ENCODE results near the gene MRM2. TPM values are rescaled to one million over a fixed set of nuclear protein-coding genes. Genes with fewer than 3 reads are reported as not detected.

Gene MRM2
- total and polyA plus RNA-seq, 10 of the 15 experiments (the other 5 are each of a cell fraction or from before 2014, with no cell fraction given): 43.2 to 128 (median 71.4) TPM

- 94% methylated on average over 17 of the region's 18 CpGs for WGBS (ENCODE audit: insufficient coverage, insufficient replicate concordance, low lambda C conversion rate, missing lambda C conversion rate)
- H3K9ac ChIP-seq (ENCODE audit: control insufficient read depth, insufficient read depth, low read length): no peak overlapping the region
- DNase-seq (ENCODE audit: low read depth, low spot score) (no peak), ATAC-seq (no peak), FAIRE-seq (no peak)
- no peak overlapping the region for H3K4me2 ChIP-seq (ENCODE audit: control insufficient read depth, insufficient read depth)
- POLR2A ChIA-PET: no interaction called here
- SMC1A ChIA-PET (ENCODE audit: uncharacterized antibody, unreplicated experiment): no interaction called here
- H3K27ac ChIP-seq (ENCODE audit: control insufficient read depth, insufficient read depth): no peak overlapping the region
- TF ChIP-seq NFYA (IDR thresholded peaks at IDR 0.05; ENCODE audit: borderline replicate concordance, low read depth, low read length) (no peak), SPI1 (IDR thresholded peaks at IDR 0.05; ENCODE audit: borderline replicate concordance, insufficient read depth, low read depth, low read length) (no peak), MYC (IDR thresholded peaks at IDR 0.05; ENCODE audit: insufficient read depth, insufficient read length, insufficient replicate concordance, low read length, severe bottlenecking) (no peak), EP300 (IDR thresholded peaks at IDR 0.05; ENCODE audit: borderline replicate concordance in 1 of 2, control insufficient read depth in 1 of 2, low read depth in 2 of 2, low read length in 2 of 2) (no peak), E2F4 (IDR thresholded peaks at IDR 0.05; ENCODE audit: low read depth, low read length) (no peak), ATF2 (IDR thresholded peaks at IDR 0.05; ENCODE audit: low read length) (no peak), ZBTB11 (CRISPR knock-in tag; IDR thresholded peaks at IDR 0.05) (no peak)
- H3K27me3 ChIP-seq (replicated peaks in 1 of 2; ENCODE audit: control insufficient read depth in 2 of 2, insufficient read depth in 2 of 2, low read length in 1 of 2): no peaks in the 10 kb centered on the region
- BruUV-seq (replicated peaks): no TSS peak
- RAD21 ChIA-PET (ENCODE audit: unreplicated experiment): interaction anchor here (0.8 to 0.9 kb wide), 2 partner anchors 148 to 621 kb away, joined by 3 read pairs; no protein-coding TSS in a partner anchor
- peaks cover 2% of the 10 kb centered on the region; the same call in 1 of the 3 replicates for H3K9me3 ChIP-seq (replicated peaks; ENCODE audit: control insufficient read depth, insufficient read depth, low read length)
- no peaks in the 10 kb centered on the region for H4K20me1 ChIP-seq (ENCODE audit: control insufficient read depth, insufficient read depth)
- intact Hi-C loops (cut with micrococcal nuclease; ENCODE audit: unreplicated experiment) (loop anchor here (10.0 kb wide), 1 partner anchor 386 kb away; no protein-coding TSS in a partner anchor), in situ Hi-C loops (cut with MboI) (no loop called here)
- H3K79me2 ChIP-seq (ENCODE audit: control insufficient read depth, insufficient read depth, low read length): no peaks in the 10 kb centered on the region
- CTCF ChIA-PET: interaction anchor here (1.2 kb wide), 1 partner anchor 9 kb away, joined by 5 read pairs; no protein-coding TSS in a partner anchor
- no peak overlapping the region for H3K4me3 ChIP-seq
- no peak overlapping the region for H2AFZ ChIP-seq (ENCODE audit: control insufficient read depth, low read depth, low read length)
- H3K4me1 ChIP-seq (ENCODE audit: control insufficient read depth, insufficient read depth, low read length): peaks cover 9% of the 10 kb centered on the region
- H3K36me3 ChIP-seq (ENCODE audit: control insufficient read depth in 2 of 2, insufficient read depth in 2 of 2, low read length in 1 of 2): peaks cover 7 to 36% of the 10 kb centered on the region in 2 experiments; a peak in 3 of 4 replicates
Observed at GRCh38 chr7:2200584-2200980, 41.4 kb downstream of the MRM2 start.
